SU-DHL-6 (cell line): ENCODE results near the gene EML4.

Experiments used
- EZH2phosphoT487 ChIP-seq: fragments of 200-600 bp; sonication (generic), shearing (Covaris generic); conservative IDR thresholded peaks from 2 replicates; pipeline ENCODE4 v1.6.1; 2018; ENCODE audit warnings: mild to moderate bottlenecking, antibody characterized with exemption, low read length, moderate library complexity, mixed read lengths
- TF ChIP-seq, protein P1 (sequence below): fragments of 200-600 bp; sonication (generic); IDR thresholded peaks from one replicate; pipeline ENCODE4 v1.5.1; 2017; ENCODE audit warnings: antibody characterized with exemption, mild to moderate bottlenecking, low read length, moderate library complexity; ENCODE audit not compliant: insufficient read depth, poor library complexity, severe bottlenecking

DNA sequence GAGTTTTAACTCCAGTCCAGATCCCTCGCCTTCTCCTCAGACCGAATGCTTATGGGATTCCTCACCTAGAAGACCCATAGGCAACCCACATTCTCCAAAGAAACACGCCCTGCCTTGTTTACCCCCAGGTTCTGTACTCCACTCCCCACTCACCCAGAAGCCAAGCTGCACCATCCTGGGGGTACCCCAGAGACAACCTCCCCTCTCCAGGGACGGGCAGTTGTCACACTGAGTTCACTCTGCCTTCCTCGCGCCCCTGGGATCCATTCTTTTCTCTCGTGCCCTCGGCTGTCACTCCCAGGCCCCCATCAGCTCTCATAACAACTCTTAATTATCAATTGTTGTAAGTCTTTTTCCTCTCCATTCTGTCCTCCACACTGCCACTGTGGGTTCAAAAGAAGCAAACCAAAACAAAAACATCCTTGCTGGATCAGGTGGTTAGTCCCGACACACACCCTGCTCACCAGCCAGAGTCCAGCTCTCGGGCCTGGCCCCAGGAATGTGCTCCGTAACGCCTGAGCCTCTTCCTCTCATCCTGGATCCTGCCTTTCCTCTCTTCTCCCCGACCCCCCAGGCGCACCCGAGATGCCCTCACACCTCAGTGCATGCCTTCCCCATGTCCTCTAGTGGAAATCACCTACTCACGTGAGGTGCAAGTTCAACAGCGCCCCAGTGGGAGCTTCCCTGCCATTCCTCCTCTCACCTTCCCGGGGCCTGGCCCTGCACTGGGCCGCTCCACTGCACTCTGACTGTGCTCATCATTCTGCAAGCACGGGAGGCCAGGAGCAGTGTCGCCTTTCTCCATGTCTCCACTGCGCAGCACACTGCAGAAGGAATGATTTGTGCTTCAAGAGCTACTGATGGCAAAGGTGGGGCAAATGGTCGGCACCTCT, 171.1 kb downstream of the EML4 start:
- TF ChIP-seq, protein P1, sequence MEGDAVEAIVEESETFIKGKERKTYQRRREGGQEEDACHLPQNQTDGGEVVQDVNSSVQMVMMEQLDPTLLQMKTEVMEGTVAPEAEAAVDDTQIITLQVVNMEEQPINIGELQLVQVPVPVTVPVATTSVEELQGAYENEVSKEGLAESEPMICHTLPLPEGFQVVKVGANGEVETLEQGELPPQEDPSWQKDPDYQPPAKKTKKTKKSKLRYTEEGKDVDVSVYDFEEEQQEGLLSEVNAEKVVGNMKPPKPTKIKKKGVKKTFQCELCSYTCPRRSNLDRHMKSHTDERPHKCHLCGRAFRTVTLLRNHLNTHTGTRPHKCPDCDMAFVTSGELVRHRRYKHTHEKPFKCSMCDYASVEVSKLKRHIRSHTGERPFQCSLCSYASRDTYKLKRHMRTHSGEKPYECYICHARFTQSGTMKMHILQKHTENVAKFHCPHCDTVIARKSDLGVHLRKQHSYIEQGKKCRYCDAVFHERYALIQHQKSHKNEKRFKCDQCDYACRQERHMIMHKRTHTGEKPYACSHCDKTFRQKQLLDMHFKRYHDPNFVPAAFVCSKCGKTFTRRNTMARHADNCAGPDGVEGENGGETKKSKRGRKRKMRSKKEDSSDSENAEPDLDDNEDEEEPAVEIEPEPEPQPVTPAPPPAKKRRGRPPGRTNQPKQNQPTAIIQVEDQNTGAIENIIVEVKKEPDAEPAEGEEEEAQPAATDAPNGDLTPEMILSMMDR = no peak
- TF ChIP-seq EZH2phosphoT487 = no peak
